Measurements from ENCODE around the gene UBASH3B.
"Not testable (repeated sequence)": the region's sequence is repeated elsewhere in the genome, so short reads cannot be mapped to it uniquely, and the experiment has no call there.

Gene UBASH3B

GRCh38 chr11:122711362-122711761 lies 55.8 kb downstream of the UBASH3B start:
- no peak for DNase-seq

- no peak for DNase-seq
Observed at GRCh38 chr11:122711831-122712381, 56.4 kb downstream of the UBASH3B start.

- no peak for DNase-seq
Observed at GRCh38 chr11:122714004-122714403, 58.5 kb downstream of the UBASH3B start.

GRCh38 chr11:122714484-122714883 lies 59.0 kb downstream of the UBASH3B start:
- DNase-seq, result no peak

GRCh38 chr11:122715548-122716440 lies 60.3 kb downstream of the UBASH3B start:
- DNase-seq, result no peak

- no peak for DNase-seq
Observed at GRCh38 chr11:122717264-122717867, 61.8 kb downstream of the UBASH3B start.

- no peak for DNase-seq
Observed at GRCh38 chr11:122720107-122720881, 64.8 kb downstream of the UBASH3B start.

GRCh38 chr11:122721201-122721963 lies 65.9 kb downstream of the UBASH3B start:
- DNase-seq, result no peak

GRCh38 chr11:122721964-122722266 lies 66.4 kb downstream of the UBASH3B start:
- no peak for DNase-seq

GRCh38 chr11:122723106-122723505 lies 67.6 kb downstream of the UBASH3B start:
- DNase-seq, result no peak

- DNase-seq, result no peak
Observed at GRCh38 chr11:122723576-122723975, 68.1 kb downstream of the UBASH3B start.

GRCh38 chr11:122724520-122724919 lies 69.0 kb downstream of the UBASH3B start:
- DNase-seq, result no peak

GRCh38 chr11:122726028-122726427 lies 70.5 kb downstream of the UBASH3B start:
- no peak for DNase-seq

- DNase-seq, result no peak
Observed at GRCh38 chr11:122727101-122727929, 71.8 kb downstream of the UBASH3B start.

GRCh38 chr11:122728561-122728960 lies 73.0 kb downstream of the UBASH3B start:
- DNase-seq, result no peak

- no peak for DNase-seq
Observed at GRCh38 chr11:122729139-122729538, 73.6 kb downstream of the UBASH3B start.

- not testable (repeated sequence) for DNase-seq
Observed at GRCh38 chr11:122730694-122731093, 75.2 kb downstream of the UBASH3B start.

- no peak for DNase-seq
Observed at GRCh38 chr11:122731500-122731913, 76.0 kb downstream of the UBASH3B start.

GRCh38 chr11:122732342-122733315 lies 77.1 kb downstream of the UBASH3B start:
- DNase-seq, result no peak

GRCh38 chr11:122733318-122733717 lies 77.8 kb downstream of the UBASH3B start:
- no peak for DNase-seq

All from DMS53 (cell line).